GM10266 (cell line): ENCODE results near the gene PPP1R13B.
A peak's percentile ranks its signal among the peaks of the same experiment; 100 is the strongest.

Source experiments
- DNase-seq: peaks from one replicate; pipeline ENCODE4 v3.0.0; 2012; ENCODE audit errors: extremely low spot score
- TF ChIP-seq, protein P1 (sequence below): IDR thresholded peaks from 2 replicates; pipeline ENCODE4 v1.5.1; 2012; ENCODE audit warnings: mild to moderate bottlenecking, low read depth; ENCODE audit not compliant: control insufficient read depth, insufficient read depth; ENCODE audit errors: missing control alignments

Gene PPP1R13B

DNA sequence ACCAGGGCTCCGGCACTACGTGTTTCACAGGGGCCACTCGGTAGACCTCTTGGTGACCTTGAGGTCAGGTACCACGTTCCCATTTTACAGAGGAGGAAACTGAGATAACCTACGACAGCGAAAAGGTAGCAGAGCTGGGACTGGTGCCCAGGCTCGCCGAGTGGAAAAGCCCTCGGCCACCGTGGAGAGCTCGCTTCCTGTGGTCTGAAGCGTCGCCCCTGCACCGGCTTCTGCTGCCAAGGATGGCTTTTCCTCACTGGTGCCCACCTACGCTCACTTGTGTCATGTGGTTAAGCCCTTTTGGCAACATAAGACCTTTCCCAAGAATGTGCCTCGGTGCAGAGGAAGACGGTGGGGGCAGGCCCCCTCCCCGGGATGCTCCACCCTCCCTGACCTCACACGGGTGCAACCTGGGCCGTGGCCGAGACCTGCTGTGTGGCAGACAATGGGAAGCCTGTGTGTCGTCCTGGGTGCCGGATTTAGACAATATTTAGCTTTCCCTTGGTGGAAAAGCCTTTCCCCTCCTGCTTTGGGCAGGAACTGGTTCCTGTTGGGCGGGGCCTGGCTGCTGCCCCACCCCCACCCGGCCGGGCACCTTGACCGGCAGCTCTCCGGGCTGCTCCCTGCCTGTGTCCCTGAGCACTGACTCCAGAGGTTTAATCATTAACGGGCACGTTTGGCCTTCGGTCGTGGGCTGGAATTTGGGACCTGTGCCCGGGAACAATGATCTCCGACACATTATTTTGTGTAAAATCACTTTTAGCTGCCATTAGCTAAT is 32.4 kb upstream of the PPP1R13B start:
- TF ChIP-seq, protein P1, sequence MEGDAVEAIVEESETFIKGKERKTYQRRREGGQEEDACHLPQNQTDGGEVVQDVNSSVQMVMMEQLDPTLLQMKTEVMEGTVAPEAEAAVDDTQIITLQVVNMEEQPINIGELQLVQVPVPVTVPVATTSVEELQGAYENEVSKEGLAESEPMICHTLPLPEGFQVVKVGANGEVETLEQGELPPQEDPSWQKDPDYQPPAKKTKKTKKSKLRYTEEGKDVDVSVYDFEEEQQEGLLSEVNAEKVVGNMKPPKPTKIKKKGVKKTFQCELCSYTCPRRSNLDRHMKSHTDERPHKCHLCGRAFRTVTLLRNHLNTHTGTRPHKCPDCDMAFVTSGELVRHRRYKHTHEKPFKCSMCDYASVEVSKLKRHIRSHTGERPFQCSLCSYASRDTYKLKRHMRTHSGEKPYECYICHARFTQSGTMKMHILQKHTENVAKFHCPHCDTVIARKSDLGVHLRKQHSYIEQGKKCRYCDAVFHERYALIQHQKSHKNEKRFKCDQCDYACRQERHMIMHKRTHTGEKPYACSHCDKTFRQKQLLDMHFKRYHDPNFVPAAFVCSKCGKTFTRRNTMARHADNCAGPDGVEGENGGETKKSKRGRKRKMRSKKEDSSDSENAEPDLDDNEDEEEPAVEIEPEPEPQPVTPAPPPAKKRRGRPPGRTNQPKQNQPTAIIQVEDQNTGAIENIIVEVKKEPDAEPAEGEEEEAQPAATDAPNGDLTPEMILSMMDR, result no peak
- no peak for DNase-seq

DNA sequence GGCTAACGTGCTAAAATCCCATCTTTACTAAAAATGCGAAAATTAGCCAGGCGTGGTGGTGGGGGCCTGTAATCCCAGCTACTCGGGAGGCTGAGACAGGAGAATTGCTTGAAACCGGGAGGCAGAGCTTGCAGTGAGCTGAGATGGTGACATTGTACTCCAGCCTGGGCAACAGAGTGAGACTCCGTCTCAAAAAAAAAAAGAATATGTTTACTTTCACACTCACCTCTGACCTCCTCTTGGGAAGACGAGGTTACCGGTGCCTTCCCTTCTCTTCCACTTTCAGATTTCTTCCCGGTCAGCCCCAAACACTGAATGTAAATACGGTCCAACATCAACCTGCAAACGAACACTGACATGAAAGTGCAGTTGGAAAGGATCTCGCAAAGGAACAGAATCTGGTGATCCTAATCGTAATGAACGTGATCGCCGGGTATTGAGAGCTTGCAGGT is 31.8 kb upstream of the PPP1R13B start:
- TF ChIP-seq, protein P1, result no peak

DNA sequence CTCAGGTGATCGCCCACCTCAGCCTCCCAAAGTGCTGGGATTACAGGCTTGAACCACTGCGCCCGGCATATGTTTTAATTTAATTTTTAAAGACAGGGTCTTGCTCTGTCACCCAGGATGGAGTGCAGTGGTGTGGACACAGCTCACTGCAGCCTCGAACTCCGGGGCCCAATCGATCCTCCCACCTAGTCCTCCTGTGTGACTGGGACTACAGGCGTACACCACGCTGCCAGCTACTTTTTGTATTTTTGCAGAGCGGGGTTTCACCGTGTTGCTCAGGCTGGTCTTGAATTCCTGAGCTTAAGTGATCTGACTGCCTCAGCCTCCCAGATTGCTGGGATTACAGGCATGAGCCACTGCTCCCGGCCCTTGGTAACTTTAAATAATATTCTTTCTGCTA is 30.8 kb upstream of the PPP1R13B start:
- no peak for DNase-seq
- TF ChIP-seq, protein P1, result no peak

More for the DNA sequence above, 31.8 kb upstream of the PPP1R13B start:
- no peak for DNase-seq

DNA sequence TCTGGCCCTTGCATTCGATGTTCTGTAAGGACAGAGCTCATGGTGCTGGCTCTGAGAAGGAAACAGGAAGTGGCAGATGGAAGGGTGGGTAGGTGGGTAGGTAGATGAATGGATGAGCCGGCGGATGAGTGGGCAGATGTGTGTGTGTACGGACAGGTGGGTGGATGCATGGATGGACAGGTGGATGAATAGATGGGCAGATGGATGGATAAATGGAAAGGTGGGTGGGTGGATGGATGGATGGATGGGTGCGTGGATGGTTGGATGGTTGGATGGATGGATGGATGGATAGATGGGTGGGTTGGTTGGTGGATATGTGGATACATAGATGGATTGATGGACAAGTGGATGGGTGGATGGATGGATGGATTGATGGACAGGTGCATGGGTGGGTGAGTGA is 27.6 kb upstream of the PPP1R13B start:
- TF ChIP-seq, protein P1, result no peak
- DNase-seq, result no peak

DNA sequence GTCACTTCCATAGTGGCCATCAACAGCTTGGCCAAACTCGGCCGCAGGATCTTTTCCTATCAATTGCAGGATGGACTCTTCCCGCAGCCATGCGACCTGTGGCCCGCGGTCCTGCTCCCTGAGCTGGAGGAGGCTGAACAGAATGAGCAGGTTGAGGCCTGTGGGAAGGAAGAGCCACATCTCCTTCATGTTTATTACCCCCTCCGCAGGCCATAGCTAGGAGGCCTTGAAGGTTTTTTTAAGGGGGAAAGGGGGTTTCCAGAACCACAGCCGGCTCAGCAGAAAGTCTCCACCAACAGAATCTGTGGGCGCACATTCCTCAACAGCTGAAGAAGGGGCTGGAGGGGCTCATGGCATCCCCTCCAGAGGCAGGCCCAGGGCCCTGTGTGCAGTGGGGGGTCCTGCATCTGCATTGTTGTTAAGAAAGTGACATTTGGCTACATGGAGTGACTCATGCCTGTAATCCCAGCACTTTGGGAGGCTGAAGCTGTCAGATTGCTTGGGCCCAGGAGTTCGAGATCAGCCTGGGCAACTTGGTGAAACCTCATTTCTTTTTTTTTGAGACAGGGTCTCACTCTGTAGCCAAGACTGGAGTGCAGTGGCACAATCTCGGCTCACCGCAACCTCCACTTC is 25.2 kb upstream of the PPP1R13B start:
- TF ChIP-seq, protein P1, result no peak
- peak; percentile 78 for DNase-seq

DNA sequence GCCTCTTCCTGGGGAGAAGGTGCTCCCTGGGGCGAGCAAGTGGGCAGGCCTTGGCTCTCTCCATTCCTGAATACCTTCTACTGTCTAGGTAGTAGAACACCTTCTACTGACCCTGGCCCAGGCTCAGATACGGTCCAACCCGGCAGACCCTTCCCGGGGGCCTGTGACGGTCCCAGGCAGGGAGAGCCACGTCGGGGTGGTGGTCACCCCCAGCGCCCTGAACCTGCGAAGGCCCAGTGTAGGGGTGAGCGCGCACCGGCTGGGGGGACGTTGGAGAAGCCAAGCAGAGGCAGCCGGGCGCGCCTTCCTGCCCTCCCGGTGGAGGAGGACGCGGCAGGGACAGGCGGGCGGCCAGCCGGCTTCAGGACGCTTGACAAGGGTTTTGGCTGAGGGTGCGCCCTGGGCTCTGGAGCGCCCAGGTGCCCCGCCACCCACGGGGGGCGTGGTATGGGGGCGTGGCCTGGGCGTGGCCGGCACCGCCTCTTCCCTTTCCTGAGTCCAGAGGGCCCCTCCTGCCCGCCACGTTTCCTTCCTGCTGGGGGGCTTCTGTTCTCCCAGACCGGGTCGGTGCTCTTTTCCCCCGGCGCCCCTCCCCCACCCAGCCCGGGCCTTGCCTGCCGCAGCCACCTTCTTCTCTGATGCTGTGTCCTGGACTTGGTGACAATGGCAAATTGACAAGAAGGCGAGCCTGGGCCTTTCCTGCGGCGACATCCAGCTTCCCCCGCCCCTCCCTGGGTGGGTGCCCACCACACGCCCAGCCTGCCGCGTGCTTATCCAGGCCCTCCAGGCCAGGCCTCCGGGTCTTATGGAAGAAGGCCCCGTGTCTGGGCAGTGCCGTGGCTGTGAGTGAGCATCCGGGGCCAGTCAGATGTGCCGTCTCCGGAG is 24.5 kb upstream of the PPP1R13B start:
- peak; percentile 93 for DNase-seq

More for the DNA sequence above, 24.5 kb upstream of the PPP1R13B start:
- TF ChIP-seq, protein P1, result no peak
